ENCODE results near the gene RAB10. TPM values are rescaled to one million over a fixed set of nuclear protein-coding genes. Genes with fewer than 3 reads are reported as not detected.
"Not testable (repeated sequence)": the region's sequence is repeated elsewhere in the genome, so short reads cannot be mapped to it uniquely, and the experiment has no call there.

Gene RAB10
- total RNA-seq, 1 experiment from 2014 or later, result 152 TPM

- Histone ChIP-seq H3K9me3 (replicated peaks) (no peaks in the 10 kb centered on the region), H3K36me3 (no peaks in the 10 kb centered on the region), H3K4me1 (no peaks in the 10 kb centered on the region), H3K4me3 (no peak overlapping the region), H3K27me3 (no peaks in the 10 kb centered on the region), H3K27ac (no peak overlapping the region)
- no peak for DNase-seq
Observed at GRCh38 chr2:26162963-26163362, 129.1 kb downstream of the RAB10 start.

DNA sequence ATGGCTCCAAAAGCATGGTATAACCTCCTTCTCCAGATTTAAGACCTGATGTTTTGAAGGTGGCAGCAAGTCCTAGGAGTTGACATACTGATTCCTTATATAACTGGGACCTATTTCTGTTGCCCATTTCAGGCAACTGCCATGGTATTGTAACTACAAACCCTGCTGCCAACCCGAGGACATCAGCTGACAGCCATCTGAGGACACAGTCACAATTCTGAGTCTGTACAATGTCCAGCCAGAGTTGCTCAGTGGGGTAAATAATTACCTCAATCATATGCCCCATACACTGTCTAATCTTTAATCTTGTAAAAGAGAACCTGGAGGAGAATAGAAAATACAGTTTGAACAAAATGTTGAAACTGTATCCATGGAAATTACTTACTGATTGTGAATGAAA is 130.3 kb downstream of the RAB10 start:
- no peaks in the 10 kb centered on the region for H3K9me3 ChIP-seq (replicated peaks)
- H3K27me3 ChIP-seq, result no peaks in the 10 kb centered on the region; the same call in 1 of the 2 replicates
- no peak for DNase-seq
- no peak overlapping the region for H3K27ac ChIP-seq
- H3K36me3 ChIP-seq, result no peaks in the 10 kb centered on the region
- no peak overlapping the region for H3K4me3 ChIP-seq
- no peaks in the 10 kb centered on the region for H3K4me1 ChIP-seq

GRCh38 chr2:26164641-26165211 is 130.8 kb downstream of the RAB10 start:
- DNase-seq, result no peak
- Histone ChIP-seq H3K27me3 (peaks cover 2% of the 10 kb centered on the region; the same call in 1 of the 2 replicates), H3K4me3 (no peak overlapping the region), H3K9me3 (replicated peaks) (no peaks in the 10 kb centered on the region), H3K27ac (no peak overlapping the region), H3K4me1 (no peaks in the 10 kb centered on the region), H3K36me3 (no peaks in the 10 kb centered on the region)

- DNase-seq, result no peak
Observed at GRCh38 chr2:26165403-26165802, 131.5 kb downstream of the RAB10 start.

GRCh38 chr2:26166541-26166940 is 132.7 kb downstream of the RAB10 start:
- H3K27me3 ChIP-seq; H3K4me1 ChIP-seq; H3K27ac ChIP-seq; H3K36me3 ChIP-seq; DNase-seq; H3K4me3 ChIP-seq; H3K9me3 ChIP-seq (replicated peaks): not testable (repeated sequence)

More at GRCh38 chr2:26165403-26165802, 131.5 kb downstream of the RAB10 start:
- Histone ChIP-seq H3K4me1 (no peaks in the 10 kb centered on the region), H3K27me3 (peaks cover 2% of the 10 kb centered on the region; the same call in 1 of the 2 replicates), H3K9me3 (replicated peaks) (no peaks in the 10 kb centered on the region), H3K27ac (no peak overlapping the region), H3K36me3 (no peaks in the 10 kb centered on the region), H3K4me3 (no peak overlapping the region)

- Histone ChIP-seq H3K4me3 (no peak overlapping the region), H3K4me1 (no peaks in the 10 kb centered on the region), H3K27ac (no peak overlapping the region), H3K9me3 (replicated peaks) (no peaks in the 10 kb centered on the region), H3K36me3 (no peaks in the 10 kb centered on the region), H3K27me3 (peaks cover 2% of the 10 kb centered on the region; the same call in 1 of the 2 replicates)
- DNase-seq, result no peak
Observed at GRCh38 chr2:26168785-26169184, 134.9 kb downstream of the RAB10 start.

- no peaks in the 10 kb centered on the region for H3K36me3 ChIP-seq
- no peaks in the 10 kb centered on the region for H3K9me3 ChIP-seq (replicated peaks)
- H3K4me3 ChIP-seq, result no peak overlapping the region
- DNase-seq, result no peak
- H3K27ac ChIP-seq, result no peak overlapping the region
- H3K4me1 ChIP-seq, result no peaks in the 10 kb centered on the region
- peaks cover 2% of the 10 kb centered on the region; the same call in 1 of the 2 replicates for H3K27me3 ChIP-seq
Observed at GRCh38 chr2:26169226-26169625, 135.3 kb downstream of the RAB10 start.

DNA sequence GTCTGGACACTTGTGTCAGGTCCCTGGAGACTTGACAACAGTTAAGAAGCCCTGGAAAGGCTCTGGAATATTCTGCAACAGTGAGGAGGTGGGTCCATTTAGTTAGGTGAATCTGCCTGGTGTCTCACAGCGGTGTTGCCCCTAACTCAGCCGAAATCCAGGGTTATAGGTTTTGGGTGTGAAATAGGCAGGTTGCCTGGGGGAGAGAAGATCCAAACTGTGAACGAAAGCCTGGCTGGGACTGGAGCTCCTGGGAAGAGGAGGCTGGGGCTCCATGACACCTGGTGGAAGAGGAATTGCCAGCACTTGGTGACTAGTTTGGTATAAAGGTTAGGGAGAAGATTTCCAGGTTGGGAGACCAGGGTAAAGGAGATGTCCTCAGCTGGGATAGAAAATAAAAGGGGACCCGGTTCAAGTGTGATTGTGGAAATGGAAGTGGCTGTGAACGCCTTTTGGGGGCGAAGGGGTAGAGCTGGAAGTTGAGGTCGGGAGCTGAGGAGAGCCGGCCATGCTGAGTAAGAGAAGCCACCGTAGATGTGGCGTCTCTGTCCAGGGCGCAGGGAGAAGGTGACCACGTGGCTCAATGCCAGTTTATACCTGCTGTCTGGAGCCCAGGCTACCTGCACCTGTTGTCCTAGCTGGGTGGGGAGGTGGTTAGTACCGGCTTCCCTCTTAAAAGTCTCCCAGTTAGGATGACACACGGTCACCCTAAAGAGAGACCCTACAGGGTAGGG is 136.0 kb downstream of the RAB10 start:
- no peak for DNase-seq
- Histone ChIP-seq H3K4me1 (no peaks in the 10 kb centered on the region), H3K27me3 (peaks cover 2% of the 10 kb centered on the region; the same call in 1 of the 2 replicates), H3K36me3 (no peaks in the 10 kb centered on the region), H3K9me3 (replicated peaks) (no peaks in the 10 kb centered on the region), H3K4me3 (no peak overlapping the region), H3K27ac (no peak overlapping the region)

DNA sequence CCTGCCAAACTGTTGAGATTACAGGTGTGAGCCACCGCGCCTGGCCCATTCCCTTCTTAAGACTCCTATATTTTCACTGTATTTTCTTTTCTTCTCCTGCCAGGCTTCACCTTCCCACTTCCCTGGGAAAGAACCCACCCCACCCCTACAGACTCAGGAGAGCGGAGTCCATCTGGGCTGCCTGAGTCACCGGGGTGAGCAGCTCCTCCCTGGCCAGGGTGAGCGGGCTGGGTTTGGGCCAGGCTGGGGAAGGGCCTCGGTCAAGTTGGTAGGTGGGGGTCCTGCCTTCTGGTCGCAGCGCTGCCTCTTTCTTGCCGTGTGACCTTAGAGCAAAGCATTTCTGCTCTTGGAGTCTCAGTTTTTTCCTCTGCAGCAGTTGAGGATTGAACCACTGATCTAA is 136.9 kb downstream of the RAB10 start:
- H3K36me3 ChIP-seq, result no peaks in the 10 kb centered on the region
- H3K4me3 ChIP-seq, result no peak overlapping the region
- H3K27ac ChIP-seq, result no peak overlapping the region
- H3K27me3 ChIP-seq, result peaks cover 2% of the 10 kb centered on the region; the same call in 1 of the 2 replicates
- H3K9me3 ChIP-seq (replicated peaks), result no peaks in the 10 kb centered on the region
- no peak for DNase-seq
- no peaks in the 10 kb centered on the region for H3K4me1 ChIP-seq

- DNase-seq, result peak in 1 of 2 experiments; percentile 30
- Histone ChIP-seq H3K36me3 (no peaks in the 10 kb centered on the region), H3K27ac (no peak overlapping the region), H3K9me3 (replicated peaks) (no peaks in the 10 kb centered on the region), H3K4me3 (peak overlapping the region; percentile 40), H3K4me1 (no peaks in the 10 kb centered on the region), H3K27me3 (peaks cover 2% of the 10 kb centered on the region; the same call in 1 of the 2 replicates)
Observed at GRCh38 chr2:26172189-26172870, 138.4 kb downstream of the RAB10 start.

GRCh38 chr2:26172871-26173775 is 139.2 kb downstream of the RAB10 start, which contains the start of gene GAREM2:
TSS of gene GAREM2 (plus strand) at chr2:26173088. CDS start at chr2:26173221, 133 bp downstream.
- H3K4me3 ChIP-seq, result peak within 1 kb of the TSS; percentile 73
- no peaks in the 10 kb centered on the region for H3K9me3 ChIP-seq (replicated peaks)
- H3K27ac ChIP-seq, result no peak within 1 kb of the TSS
- H3K27me3 ChIP-seq, result peaks cover 2% of the 10 kb centered on the region; the same call in 1 of the 2 replicates
- H3K36me3 ChIP-seq, result no peaks in the 10 kb centered on the region
- no peaks in the 10 kb centered on the region for H3K4me1 ChIP-seq
- peak in 1 of 2 experiments; percentile 26 for DNase-seq

DNA sequence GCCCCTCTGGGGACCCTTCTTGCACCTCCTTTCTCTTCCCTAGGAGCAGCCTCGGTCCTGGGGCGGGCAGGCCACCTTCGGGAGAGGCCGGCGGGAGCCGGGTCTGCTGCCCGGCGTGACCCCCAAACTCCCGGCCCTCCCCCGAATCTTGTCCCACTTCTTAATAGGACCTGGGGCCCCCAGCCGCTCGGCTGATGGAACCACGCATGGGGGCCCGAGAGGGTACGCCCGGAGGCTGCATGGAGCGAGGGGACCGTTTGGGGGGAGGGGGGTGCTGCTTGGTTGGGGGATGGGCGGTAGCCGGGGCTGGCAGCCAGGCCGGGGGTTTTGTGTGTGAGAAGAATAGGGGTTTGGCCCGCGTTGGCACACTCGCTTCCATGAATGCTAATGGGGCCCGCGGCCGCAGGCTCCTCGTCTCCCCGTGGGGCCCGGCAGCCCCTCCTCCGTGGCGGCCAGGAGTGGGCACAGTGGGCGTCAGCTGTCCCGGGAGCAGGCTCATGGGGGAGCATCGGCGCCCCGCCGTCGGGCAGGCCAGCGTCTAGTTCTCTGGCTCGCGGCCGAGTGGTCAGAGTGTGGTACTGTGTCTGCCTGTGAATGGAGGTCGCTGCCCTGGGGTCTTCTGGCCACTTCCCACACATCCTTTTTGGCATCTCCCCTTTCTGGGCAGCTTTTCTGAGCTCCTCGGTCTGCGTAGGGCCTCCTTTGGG is 140.0 kb downstream of the RAB10 start:
- Histone ChIP-seq H3K27me3 (peaks cover 2% of the 10 kb centered on the region; the same call in 1 of the 2 replicates), H3K4me1 (no peaks in the 10 kb centered on the region), H3K36me3 (no peaks in the 10 kb centered on the region), H3K27ac (no peak overlapping the region), H3K4me3 (peak overlapping the region; percentile 73), H3K9me3 (replicated peaks) (no peaks in the 10 kb centered on the region)
- DNase-seq, result no peak

- peak in 1 of 2 experiments; percentile 27 for DNase-seq
- no peaks in the 10 kb centered on the region for H3K36me3 ChIP-seq
- H3K27ac ChIP-seq, result no peak overlapping the region
- H3K4me1 ChIP-seq, result no peaks in the 10 kb centered on the region
- no peaks in the 10 kb centered on the region for H3K9me3 ChIP-seq (replicated peaks)
- no peaks in the 10 kb centered on the region; the same call in 1 of the 2 replicates for H3K27me3 ChIP-seq
- H3K4me3 ChIP-seq, result no peak overlapping the region
Observed at GRCh38 chr2:26174691-26175465, 141.0 kb downstream of the RAB10 start.
